ENCODE measurements around the gene ST8SIA2. TPM values are rescaled to one million over a fixed set of nuclear protein-coding genes. Genes with fewer than 3 reads are reported as not detected.

Gene ST8SIA2
- total RNA-seq, 5 donors from 2014 or later (not counting 1 experiment from before 2014, with no cell fraction given): not detected

DNA sequence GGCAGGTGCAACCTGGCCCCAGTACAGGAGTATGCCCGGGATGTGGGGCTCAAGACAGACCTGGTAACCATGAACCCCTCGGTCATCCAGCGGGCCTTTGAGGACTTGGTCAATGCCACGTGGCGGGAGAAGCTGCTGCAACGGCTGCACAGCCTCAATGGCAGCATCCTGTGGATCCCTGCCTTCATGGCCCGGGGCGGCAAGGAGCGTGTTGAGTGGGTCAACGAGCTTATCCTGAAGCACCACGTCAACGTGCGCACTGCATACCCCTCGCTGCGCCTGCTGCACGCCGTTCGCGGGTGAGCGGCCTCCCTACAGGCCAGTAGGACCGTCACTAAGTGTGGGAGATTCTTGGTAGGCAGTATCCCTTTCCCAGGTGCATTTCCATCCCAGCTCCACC lies 51.0 kb downstream of the ST8SIA2 start:
- no peak for DNase-seq
- no peak for ATAC-seq (replicated peaks in 1 of 4)

DNA sequence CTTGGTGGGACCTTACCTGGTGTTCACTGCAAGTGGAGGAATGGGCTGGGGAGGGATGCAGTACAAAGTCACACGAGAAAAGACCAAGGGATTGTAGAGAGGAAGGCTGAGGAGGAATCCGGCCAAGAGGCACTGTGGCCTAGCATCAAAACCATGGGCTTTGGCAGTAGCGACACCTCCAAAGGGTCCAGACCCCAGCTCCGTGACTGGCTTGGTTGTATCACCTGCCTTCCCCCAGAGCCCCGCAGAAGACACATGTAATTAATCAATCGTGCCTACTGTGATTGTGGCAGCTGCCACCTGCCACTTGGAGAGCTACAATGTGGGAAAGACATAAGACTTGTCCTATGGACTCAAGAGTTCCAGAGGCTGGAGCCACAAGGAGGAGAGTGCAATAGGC lies 54.7 kb downstream of the ST8SIA2 start:
- H3K9me3 Mint-ChIP-seq: no peaks in the 10 kb centered on the region
- Histone ChIP-seq H3K27me3 (replicated peaks in 1 of 2; ENCODE audit: control insufficient read depth in 2 of 2, extremely low read depth in 1 of 2, insufficient read depth in 2 of 2, low read length in 1 of 2) (peaks cover 0 to 11% of the 10 kb centered on the region in 2 experiments), H3K4me3 (ENCODE audit: control insufficient read depth in 1 of 2, extremely low read depth in 1 of 2, low read length in 1 of 2) (no peak overlapping the region), H3K36me3 (ENCODE audit: control insufficient read depth in 2 of 2, extremely low read depth in 1 of 2, insufficient read depth in 1 of 2, low read length in 1 of 2) (no peaks in the 10 kb centered on the region), H3K27ac (ENCODE audit: low read length) (no peak overlapping the region), H3K9me3 (no peaks in the 10 kb centered on the region), H3K4me1 (ENCODE audit: control insufficient read depth in 1 of 2, extremely low read depth in 1 of 2, insufficient read depth in 2 of 2, low read length in 2 of 2) (no peaks in the 10 kb centered on the region)
- no peak overlapping the region for H3K4me3 Mint-ChIP-seq
- H3K27me3 Mint-ChIP-seq: peaks cover 0 to under 1% of the 10 kb centered on the region in 2 donors
- ChIA-PET POLR2A (no interaction called here), CTCF (no interaction called here)
- no peaks in the 10 kb centered on the region for H3K36me3 Mint-ChIP-seq
- DNase-seq: no peak
- H3K27ac Mint-ChIP-seq: no peak overlapping the region
- 67% methylated on average over 4 of the region's 6 CpGs for WGBS (ENCODE audit: insufficient coverage)
- H3K4me1 Mint-ChIP-seq: no peaks in the 10 kb centered on the region
- no peak for ATAC-seq (replicated peaks in 1 of 4)

More for the DNA sequence above, 51.0 kb downstream of the ST8SIA2 start:
- Histone ChIP-seq H3K4me3 (ENCODE audit: control insufficient read depth in 1 of 2, extremely low read depth in 1 of 2, low read length in 1 of 2) (no peak overlapping the region), H3K27me3 (replicated peaks in 1 of 2; ENCODE audit: control insufficient read depth in 2 of 2, extremely low read depth in 1 of 2, insufficient read depth in 2 of 2, low read length in 1 of 2) (peaks cover 0 to 14% of the 10 kb centered on the region in 2 experiments), H3K27ac (ENCODE audit: low read length) (no peak overlapping the region), H3K9me3 (no peaks in the 10 kb centered on the region), H3K4me1 (ENCODE audit: control insufficient read depth in 1 of 2, extremely low read depth in 1 of 2, insufficient read depth in 2 of 2, low read length in 2 of 2) (no peaks in the 10 kb centered on the region), H3K36me3 (ENCODE audit: control insufficient read depth in 2 of 2, extremely low read depth in 1 of 2, insufficient read depth in 1 of 2, low read length in 1 of 2) (no peaks in the 10 kb centered on the region)
- H3K27ac Mint-ChIP-seq: no peak overlapping the region
- WGBS (ENCODE audit: insufficient coverage): 93% methylated on average over 16 of the region's 21 CpGs
- H3K36me3 Mint-ChIP-seq: no peaks in the 10 kb centered on the region
- no peak overlapping the region for H3K4me3 Mint-ChIP-seq
- H3K27me3 Mint-ChIP-seq: no peaks in the 10 kb centered on the region
- ChIA-PET POLR2A (no interaction called here), CTCF (no interaction called here)
- no peaks in the 10 kb centered on the region for H3K4me1 Mint-ChIP-seq
- no peaks in the 10 kb centered on the region for H3K9me3 Mint-ChIP-seq

DNA sequence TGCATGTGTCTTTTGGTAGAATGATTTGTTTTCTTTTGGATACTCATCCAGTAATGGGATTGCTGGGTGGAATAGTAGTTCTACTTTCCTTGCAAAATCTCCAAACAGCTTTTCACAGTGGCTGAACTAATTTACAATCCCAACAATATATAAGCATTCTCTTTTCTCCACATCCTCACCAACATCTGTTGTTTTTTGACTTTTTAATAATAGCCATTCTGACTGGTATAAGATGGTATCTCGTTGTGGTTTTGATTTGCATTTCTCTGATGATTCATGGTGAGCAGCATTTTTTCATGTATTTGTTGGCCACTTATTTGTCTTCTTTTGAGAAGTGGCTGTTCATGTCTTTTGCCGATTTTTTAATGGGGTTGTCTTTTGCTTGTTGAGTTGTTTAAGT lies 55.8 kb downstream of the ST8SIA2 start:
- WGBS (ENCODE audit: insufficient coverage): 80% methylated on average over 2 of the region's 2 CpGs
- CTCF ChIA-PET: no interaction called here
- H3K4me1 ChIP-seq (ENCODE audit: control insufficient read depth in 1 of 2, extremely low read depth in 1 of 2, insufficient read depth in 2 of 2, low read length in 2 of 2): no peaks in the 10 kb centered on the region
- H3K4me1 Mint-ChIP-seq: no peaks in the 10 kb centered on the region
- DNase-seq: no peak
- no peak for ATAC-seq (replicated peaks in 1 of 4)
- no peak overlapping the region for H3K27ac Mint-ChIP-seq
- H3K36me3 Mint-ChIP-seq: no peaks in the 10 kb centered on the region
- H3K4me3 Mint-ChIP-seq: no peak overlapping the region
- H3K4me3 ChIP-seq (ENCODE audit: control insufficient read depth in 1 of 2, extremely low read depth in 1 of 2, low read length in 1 of 2): no peak overlapping the region
- H3K27ac ChIP-seq (ENCODE audit: low read length): no peak overlapping the region
- peaks cover 0 to 3% of the 10 kb centered on the region in 2 donors for H3K27me3 Mint-ChIP-seq
- POLR2A ChIA-PET: no interaction called here
- no peaks in the 10 kb centered on the region for H3K9me3 ChIP-seq
- H3K27me3 ChIP-seq (replicated peaks in 1 of 2; ENCODE audit: control insufficient read depth in 2 of 2, extremely low read depth in 1 of 2, insufficient read depth in 2 of 2, low read length in 1 of 2): peaks cover 0 to 11% of the 10 kb centered on the region in 2 experiments
- H3K36me3 ChIP-seq (ENCODE audit: control insufficient read depth in 2 of 2, extremely low read depth in 1 of 2, insufficient read depth in 1 of 2, low read length in 1 of 2): no peaks in the 10 kb centered on the region
- no peaks in the 10 kb centered on the region for H3K9me3 Mint-ChIP-seq

DNA sequence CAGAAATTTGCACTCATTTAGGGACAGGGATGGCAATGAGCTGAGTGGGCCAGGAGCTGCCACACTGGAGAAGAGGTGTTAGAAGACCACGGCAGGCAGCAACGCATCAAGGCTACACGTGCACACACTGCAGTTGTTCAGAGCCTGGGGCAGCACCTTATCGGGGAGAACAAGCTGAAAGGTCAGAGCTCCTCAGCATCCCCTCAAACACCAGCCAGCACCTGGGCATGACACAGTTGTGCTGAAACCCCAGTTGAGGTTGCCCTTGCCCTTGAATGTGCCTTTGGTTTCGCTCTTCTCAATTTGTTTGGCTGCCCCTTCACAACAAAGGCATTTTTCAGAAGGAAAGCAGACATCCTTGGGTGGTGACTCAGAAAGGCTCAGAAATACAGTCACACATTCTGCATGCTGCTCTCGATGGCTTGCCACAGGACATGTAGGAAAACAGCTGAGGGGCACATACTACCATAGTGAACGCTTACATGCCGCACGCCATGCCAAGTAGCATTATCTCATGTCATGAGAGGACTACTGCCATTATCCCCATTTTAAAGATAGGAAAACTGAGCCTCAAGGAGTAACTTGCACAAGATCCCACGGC lies 57.6 kb downstream of the ST8SIA2 start:
- H3K4me3 Mint-ChIP-seq: no peak overlapping the region

DNA sequence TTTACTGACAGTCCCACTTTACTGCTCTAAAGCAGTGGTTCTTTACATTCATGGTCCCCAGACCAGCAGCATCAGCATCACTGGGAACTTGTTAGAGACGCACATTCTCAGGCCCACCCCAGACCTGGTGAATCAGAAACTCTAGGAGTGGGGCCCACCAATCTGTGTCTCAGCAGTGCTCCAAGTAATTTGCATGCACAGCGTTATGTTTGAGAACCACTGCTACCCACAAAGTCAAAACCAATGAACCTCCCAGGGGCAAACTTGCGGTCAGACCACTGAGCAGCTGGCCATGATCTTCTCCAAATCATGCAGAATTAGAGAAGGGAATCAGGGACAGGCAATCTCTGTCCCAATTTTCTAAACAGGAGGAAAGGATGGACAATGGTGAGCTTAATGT lies 58.5 kb downstream of the ST8SIA2 start:
- H3K4me3 Mint-ChIP-seq: no peak overlapping the region
- Histone ChIP-seq H3K9me3 (no peaks in the 10 kb centered on the region), H3K27me3 (replicated peaks in 1 of 2; ENCODE audit: control insufficient read depth in 2 of 2, extremely low read depth in 1 of 2, insufficient read depth in 2 of 2, low read length in 1 of 2) (peaks cover 0 to 9% of the 10 kb centered on the region in 2 experiments), H3K4me1 (ENCODE audit: control insufficient read depth in 1 of 2, extremely low read depth in 1 of 2, insufficient read depth in 2 of 2, low read length in 2 of 2) (no peaks in the 10 kb centered on the region), H3K4me3 (ENCODE audit: control insufficient read depth in 1 of 2, extremely low read depth in 1 of 2, low read length in 1 of 2) (no peak overlapping the region), H3K36me3 (ENCODE audit: control insufficient read depth in 2 of 2, extremely low read depth in 1 of 2, insufficient read depth in 1 of 2, low read length in 1 of 2) (no peaks in the 10 kb centered on the region), H3K27ac (ENCODE audit: low read length) (no peak overlapping the region)
- H3K9me3 Mint-ChIP-seq: no peaks in the 10 kb centered on the region
- H3K4me1 Mint-ChIP-seq: no peaks in the 10 kb centered on the region
- no peak for ATAC-seq (replicated peaks in 1 of 4)
- ChIA-PET CTCF (no interaction called here), POLR2A (no interaction called here)
- 86% methylated on average over 2 of the region's 3 CpGs for WGBS (ENCODE audit: insufficient coverage)
- H3K27ac Mint-ChIP-seq: no peak overlapping the region
- H3K27me3 Mint-ChIP-seq: peaks cover 3 to 4% of the 10 kb centered on the region in 2 donors
- no peaks in the 10 kb centered on the region for H3K36me3 Mint-ChIP-seq
- no peak for DNase-seq

More for the DNA sequence above, 57.6 kb downstream of the ST8SIA2 start:
- Mint-ChIP-seq H3K27me3 (peaks cover 3% of the 10 kb centered on the region in 2 donors), H3K27ac (no peak overlapping the region), H3K9me3 (no peaks in the 10 kb centered on the region), H3K4me1 (no peaks in the 10 kb centered on the region), H3K36me3 (no peaks in the 10 kb centered on the region)
- DNase-seq (no peak), ATAC-seq (replicated peaks in 1 of 4) (no peak)
- H3K4me1 ChIP-seq (ENCODE audit: control insufficient read depth in 1 of 2, extremely low read depth in 1 of 2, insufficient read depth in 2 of 2, low read length in 2 of 2): no peaks in the 10 kb centered on the region
- peaks cover 0 to 7% of the 10 kb centered on the region in 2 experiments for H3K27me3 ChIP-seq (replicated peaks in 1 of 2; ENCODE audit: control insufficient read depth in 2 of 2, extremely low read depth in 1 of 2, insufficient read depth in 2 of 2, low read length in 1 of 2)
- 90% methylated on average over 10 of the region's 10 CpGs for WGBS (ENCODE audit: insufficient coverage)
- ChIA-PET POLR2A (no interaction called here), CTCF (no interaction called here)
- H3K4me3 ChIP-seq (ENCODE audit: control insufficient read depth in 1 of 2, extremely low read depth in 1 of 2, low read length in 1 of 2): no peak overlapping the region
- no peaks in the 10 kb centered on the region for H3K36me3 ChIP-seq (ENCODE audit: control insufficient read depth in 2 of 2, extremely low read depth in 1 of 2, insufficient read depth in 1 of 2, low read length in 1 of 2)
- no peaks in the 10 kb centered on the region for H3K9me3 ChIP-seq
- no peak overlapping the region for H3K27ac ChIP-seq (ENCODE audit: low read length)

DNA sequence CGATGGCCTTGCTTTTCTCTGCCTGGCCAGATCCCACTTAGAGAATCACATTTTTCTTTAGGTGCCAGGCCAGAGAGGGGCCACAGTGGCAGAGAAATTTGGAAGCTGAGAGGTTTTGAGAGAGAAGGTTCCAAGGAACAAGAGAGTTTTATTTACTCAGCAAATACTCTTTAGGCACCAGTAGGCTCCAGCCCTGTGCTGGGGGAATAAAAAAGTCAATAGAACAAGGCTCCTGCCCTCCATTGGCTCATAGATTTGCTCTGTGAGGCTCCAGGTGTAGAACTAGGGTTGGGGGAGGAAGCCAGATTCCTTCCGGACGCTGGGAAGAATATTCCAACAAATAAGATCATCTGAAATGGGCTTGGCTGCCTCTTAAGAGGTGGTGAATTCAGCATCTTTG lies 59.9 kb downstream of the ST8SIA2 start:
- WGBS (ENCODE audit: insufficient coverage): 83% methylated on average over 1 of the region's 3 CpGs
- Histone ChIP-seq H3K36me3 (ENCODE audit: control insufficient read depth in 2 of 2, extremely low read depth in 1 of 2, insufficient read depth in 1 of 2, low read length in 1 of 2) (no peaks in the 10 kb centered on the region), H3K27ac (ENCODE audit: low read length) (no peak overlapping the region), H3K4me1 (ENCODE audit: control insufficient read depth in 1 of 2, extremely low read depth in 1 of 2, insufficient read depth in 2 of 2, low read length in 2 of 2) (no peaks in the 10 kb centered on the region), H3K4me3 (ENCODE audit: control insufficient read depth in 1 of 2, extremely low read depth in 1 of 2, low read length in 1 of 2) (no peak overlapping the region), H3K27me3 (replicated peaks in 1 of 2; ENCODE audit: control insufficient read depth in 2 of 2, extremely low read depth in 1 of 2, insufficient read depth in 2 of 2, low read length in 1 of 2) (peaks cover 0 to 8% of the 10 kb centered on the region in 2 experiments), H3K9me3 (no peaks in the 10 kb centered on the region)
- H3K36me3 Mint-ChIP-seq: no peaks in the 10 kb centered on the region
- H3K27me3 Mint-ChIP-seq: peaks cover 3 to 5% of the 10 kb centered on the region in 2 donors
- POLR2A ChIA-PET: no interaction called here
- no peak overlapping the region for H3K4me3 Mint-ChIP-seq
- H3K27ac Mint-ChIP-seq: no peak overlapping the region
- CTCF ChIA-PET: no interaction called here
- no peaks in the 10 kb centered on the region for H3K9me3 Mint-ChIP-seq
- no peaks in the 10 kb centered on the region for H3K4me1 Mint-ChIP-seq
- no peak for DNase-seq
- ATAC-seq (replicated peaks in 1 of 4): no peak

Measured in T-cell (primary cell).